Measurements from ENCODE around the gene EPO.
A peak's percentile ranks its signal among the peaks of the same experiment; 100 is the strongest.
"Not testable (repeated sequence)": the region's sequence is repeated elsewhere in the genome, so short reads cannot be mapped to it uniquely, and the experiment has no call there.

EPO gene

DNA sequence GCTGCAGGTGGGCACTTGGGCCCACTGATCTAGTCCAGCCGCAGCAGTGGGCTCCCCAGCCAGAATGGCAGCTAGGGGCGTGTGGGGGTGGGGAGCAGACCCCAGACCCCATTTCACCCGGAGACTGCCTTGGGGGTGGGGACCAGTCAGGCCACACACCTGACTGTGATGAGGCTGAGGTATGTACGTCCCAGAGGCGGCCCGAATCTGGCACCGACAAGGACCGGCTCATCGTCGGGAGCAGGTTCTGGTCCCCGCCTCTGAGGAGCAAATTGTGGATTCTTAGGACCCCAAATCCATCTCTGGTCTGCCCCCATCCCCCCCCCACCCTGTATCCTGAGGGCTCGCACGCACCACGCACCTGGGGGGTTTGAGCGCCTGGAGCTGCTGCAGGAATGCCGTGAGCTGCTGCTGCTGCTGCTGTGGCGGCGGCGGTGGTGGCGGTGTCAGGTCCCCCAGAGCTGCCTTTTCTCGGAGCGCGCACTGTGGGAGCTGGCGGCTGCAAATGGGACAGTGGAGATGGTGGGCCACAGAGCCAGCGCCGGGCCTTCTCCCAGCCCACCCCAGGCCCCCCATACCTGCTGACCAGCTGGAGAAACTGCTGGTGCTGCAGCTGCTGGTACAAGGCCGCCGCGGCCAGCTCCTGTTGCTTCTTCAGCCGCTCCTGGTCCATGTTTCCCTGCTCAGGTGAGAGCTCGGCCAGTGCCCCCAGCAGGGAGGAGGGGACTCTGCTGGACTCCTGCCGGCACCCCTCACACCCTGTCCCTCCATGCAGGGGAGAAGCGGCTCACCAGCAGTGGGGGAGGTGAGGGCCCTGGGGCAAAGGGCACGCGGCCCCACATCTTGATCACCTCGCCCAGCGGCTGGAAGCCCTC, 36.4 kb upstream of the EPO start:
- DNase-seq, result no peak

DNA sequence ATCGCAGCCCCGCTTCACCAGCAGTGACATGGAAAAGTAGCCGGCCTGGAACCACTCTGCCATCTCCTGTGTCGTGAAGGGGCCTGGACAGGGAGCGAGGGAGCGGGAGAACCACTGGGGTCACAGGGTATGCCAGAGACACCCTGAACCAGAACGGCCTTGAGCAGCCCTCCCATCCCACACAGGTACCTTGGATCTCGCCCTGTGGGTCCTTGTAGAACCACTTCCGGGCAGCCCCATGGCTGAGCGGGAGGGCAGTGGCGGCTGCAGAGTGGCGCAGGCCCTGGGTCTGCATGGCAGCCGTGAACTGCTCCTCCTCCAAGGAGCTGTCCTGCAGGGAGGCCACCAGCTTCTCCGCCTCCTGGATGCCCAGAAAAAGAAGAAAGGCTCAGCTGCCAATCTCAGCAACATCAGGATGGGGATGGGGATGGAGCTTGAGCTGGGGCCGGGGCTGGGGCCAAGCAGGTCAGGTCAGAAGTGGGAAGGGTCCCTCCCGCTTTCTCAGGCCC, 35.7 kb upstream of the EPO start:
- DNase-seq, result no peak

DNA sequence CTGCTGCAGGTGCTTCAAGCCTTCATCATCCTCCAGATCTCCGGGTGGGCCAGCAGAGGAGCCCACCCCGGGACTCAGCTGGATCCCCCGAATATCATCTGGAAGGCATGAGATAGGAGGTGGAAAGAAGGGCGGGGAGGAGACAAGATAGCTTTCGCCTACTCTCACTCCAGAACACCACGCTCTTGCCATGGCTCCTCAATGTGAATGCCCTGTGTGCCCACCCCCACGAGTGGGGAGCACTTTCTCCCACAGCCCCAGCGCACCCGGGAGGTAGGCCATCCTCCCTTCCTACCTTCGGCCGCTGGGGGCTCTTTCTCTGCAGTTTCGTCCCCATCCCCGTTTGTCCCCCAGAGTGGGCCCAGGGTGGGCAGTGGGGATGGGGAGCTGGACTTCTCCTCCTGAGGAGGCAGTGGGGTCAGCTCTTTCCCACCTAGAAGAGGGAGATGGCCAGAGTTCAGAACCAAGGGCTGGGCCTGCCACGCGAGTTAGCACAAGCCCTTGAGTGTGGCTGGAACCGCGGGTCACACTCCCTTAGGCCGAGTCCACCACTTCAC, 35.1 kb upstream of the EPO start:
- no peak for DNase-seq

DNA sequence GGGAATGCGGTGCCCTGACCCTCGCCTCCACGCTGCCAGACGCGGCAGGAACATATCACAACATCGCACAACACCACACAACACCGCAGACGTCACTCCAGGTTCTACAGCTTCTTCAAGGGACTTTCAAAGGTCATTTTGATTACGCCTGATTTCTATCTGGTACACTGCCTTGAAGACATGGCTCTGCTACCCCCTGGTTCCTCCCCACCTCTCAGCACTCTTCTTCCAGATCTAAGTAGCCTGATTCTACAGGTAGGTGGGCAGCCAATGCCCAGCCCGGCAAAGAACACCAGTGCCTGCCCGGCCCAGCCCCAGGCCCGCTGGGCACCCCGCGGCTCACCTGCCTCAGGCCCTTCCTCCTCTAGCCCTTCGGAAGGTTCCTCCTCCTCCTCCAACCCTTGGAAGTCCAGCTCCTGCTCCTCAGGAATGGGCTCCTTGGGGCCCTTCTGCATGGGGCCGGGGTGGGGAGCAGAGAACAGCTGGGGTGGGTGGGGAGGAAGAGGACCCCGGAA, 34.6 kb upstream of the EPO start:
- no peak for DNase-seq

DNA sequence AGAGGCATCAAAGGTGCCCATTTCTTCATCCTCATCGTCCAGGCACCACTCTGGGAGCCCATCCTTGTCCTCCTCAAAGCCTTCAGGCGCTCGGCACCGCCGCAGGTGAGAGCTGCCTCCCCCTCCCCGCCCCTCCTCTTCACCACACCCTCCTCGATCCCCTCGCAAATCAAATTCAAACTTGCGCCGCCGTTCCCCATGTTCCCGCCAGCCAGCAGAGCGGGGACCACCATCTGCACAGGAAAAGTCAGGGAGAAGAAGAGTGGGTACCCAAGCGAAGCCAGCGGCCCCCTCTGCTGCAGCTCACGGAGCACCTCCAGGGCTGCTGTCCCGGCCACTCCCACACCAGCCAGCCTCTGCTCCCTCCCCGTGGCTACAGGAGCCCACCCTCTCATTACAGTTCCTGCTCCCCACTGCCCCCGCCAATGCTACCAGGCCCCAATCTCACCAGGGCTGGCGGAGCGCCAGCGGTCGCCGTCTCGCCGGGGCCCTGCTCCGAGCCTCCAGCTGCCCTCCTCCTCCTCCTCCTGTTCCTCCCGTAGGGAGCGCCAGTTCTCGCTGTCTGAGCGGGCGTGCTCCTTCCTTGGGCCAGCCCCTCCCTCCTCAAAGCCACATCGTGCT, 34.0 kb upstream of the EPO start:
- DNase-seq, result no peak

DNA sequence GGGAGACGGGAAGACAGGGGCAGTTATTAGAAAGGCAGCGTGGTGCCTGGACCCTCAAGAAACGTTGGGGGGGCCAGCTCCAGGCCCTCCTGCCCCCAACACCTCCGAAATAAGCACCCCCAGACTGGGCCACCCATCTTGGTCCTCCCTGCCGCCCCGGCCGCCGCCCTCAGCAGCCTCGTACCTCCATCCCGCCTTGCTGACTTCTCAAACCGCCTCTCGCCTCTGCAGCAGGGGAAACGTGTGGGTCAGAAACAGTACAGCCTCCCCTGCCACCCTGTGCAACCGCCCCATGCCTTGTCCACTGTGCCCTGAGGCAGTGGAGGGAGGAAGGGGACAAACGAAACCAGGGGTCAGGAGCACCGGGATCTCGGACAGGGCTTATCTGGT, 33.5 kb upstream of the EPO start:
- DNase-seq, result no peak

DNA sequence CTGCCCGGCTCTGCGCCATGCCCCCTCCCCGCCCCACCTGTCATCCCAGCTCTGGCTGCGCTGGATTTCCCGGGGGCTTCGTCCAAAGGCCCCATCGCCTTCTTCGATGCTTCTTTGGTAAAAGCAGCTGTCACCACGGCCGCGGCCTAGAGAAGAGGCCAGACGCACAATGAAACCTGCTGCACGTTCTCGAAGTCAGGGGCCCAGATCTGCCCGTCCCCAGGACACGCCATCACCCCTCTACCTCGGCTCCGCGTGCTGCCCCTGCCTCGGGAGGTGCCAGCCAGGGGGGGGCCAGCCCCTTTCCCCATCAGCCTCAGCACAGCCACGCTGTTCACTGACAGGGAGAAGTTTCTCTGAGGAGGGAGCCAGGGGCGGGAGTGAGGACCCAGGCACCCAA, 33.0 kb upstream of the EPO start:
- no peak for DNase-seq

DNA sequence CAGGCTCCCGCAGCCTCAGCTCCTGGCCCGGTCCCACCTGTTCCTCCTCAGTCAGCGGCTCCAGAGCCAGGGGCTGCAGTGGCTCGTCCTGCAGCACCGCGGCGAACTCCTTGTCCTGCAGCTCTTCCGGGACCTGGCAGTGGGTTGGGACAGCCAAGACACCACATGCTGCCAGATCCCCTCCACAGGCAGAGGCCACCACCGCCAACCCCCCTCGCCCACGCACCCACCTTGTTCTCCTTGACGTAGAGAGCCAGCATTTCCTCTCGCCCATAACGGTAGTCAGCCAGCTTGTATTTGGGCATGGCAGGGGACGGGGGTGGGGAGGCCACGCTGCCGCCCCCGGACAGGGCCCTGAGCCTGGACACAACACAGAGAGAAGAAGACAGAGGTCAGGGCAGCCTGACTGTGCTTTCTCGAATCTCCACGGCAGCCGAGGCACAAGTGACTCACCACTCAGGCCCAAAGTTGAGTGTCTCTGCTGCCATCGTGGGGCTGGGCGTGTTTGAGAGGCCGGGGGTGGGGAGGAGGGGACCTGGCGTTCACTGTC, 32.4 kb upstream of the EPO start:
- no peak for DNase-seq

DNA sequence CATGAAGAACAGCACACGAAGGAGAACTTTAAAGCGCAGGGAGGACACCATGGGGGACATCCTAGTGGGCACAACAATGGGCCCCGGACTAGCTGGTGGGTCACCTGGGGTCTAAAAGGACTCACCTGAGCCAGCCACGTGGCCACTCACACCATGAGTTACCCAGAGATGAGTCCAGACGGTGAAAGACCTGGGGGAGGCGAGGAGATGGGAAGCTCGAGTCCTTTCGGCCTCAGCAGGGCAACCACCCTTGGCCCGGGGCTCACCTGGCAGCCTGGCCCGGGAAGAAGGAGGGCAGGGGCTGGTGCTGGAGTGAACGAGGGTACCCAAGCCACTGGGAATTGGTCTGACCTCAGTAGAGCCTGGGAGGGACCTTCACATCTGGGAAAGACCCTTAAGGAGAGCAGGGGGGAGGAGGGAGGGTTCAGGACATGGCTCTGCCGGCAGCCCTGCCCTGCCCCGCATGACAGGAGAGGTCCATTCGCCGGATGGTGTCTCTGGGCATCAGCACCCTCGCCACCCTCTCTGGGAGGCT, 31.9 kb upstream of the EPO start:
- DNase-seq, result no peak

DNA sequence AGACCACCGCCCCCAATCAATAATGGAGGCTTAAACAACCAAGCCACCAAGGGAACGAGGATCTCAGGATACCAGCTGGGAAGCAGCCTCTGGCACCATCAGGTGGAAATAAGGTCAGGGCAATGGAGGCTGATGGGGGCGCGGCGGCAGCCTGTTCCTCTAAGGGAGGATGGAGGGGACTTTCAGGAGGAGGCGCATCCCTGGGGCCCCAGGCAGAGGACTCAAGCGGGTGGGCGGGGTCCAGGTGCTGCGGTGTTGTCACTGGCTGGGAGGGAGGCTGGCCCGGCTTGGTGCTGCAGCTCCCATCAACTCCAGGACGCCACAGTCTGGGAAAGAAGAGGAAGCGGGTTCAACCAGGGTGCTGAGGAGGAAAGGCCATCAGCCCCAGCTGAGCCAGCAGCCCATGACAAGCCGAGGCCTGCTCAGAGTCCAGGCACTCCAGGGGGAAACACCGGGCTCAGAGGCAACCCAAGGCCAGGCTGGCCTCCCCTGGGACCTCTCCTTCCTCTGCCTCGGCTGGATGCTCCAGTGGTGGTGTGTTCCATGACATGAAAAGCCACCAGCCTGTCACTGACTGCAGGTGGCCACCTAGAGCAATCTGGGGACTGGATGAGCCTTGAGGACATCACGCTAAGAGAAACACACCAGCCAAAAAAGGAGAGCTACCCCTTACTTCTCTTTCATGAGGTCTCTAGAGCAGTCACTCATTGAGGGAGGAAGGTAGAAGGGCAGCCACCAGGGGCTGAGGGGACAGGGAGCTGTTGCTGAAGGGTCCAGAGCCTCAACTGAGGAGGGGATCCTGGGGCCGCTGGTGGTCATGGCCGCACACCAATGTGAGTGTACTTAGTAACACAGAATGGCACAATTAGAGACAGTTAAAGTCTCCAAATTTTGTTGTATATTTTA, 30.8 kb upstream of the EPO start:
- DNase-seq, result no peak

DNA sequence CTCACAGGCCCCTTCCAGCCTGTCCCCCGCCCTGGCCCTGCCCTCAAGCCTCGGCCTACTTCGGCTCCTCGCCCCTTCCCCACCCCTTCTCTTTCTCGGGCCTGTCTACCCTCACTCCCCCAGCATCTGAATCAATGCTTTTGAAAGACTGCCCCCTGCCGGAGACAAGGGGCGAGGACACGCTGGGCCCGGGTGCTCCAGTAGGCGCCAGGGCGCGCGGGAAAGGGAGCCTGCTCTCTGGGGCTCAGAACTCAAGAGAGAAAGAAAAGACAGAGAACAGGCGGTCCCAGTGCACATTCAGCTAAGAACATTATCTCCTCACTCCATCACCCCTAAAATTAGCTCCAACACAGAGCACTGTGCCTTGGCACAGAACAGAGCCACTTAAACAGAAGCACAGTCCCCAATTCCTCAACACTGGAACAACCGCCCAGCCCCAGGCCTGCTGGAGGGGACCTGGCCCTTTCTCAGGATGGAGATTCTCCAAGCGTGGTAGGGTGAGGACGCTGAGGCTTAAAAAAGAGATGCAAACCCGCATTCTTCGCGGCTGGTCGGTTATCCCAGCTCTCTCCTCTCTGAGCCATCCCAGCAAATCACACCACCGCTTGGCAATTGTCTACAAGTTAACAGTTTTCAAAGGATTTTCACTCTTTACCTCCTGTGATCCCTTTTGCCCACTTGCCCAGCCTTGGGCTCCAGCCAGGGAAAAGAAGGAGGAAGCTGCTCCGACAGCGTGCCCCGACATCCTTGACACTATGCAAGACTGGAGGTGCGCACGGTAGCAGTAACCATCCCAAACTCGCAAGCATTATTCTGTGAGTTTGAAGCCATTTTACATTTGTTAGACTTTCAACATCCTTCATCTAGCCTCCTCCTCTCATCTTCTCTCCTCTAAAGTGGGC, 28.3 kb upstream of the EPO start:
- DNase-seq, result peak; percentile 93

DNA sequence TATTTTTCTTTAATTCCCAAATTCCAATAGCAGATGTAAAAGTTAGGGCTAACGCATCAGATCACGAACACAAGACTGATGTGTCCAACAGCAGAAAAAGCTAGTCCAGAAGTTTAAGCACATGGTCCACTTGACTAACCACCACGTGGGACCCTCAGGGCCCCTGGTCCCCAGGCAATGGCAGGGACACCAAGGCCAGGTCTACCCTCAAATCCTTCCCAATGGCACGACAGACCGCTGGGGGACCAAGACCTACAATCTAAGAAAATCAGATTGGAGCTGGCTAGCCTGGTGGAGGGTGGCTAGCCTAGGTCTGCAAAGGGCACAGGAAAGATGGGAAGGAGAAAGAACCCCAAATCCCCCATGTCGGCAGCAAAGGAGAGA, 27.7 kb upstream of the EPO start:
- DNase-seq, result no peak

DNA sequence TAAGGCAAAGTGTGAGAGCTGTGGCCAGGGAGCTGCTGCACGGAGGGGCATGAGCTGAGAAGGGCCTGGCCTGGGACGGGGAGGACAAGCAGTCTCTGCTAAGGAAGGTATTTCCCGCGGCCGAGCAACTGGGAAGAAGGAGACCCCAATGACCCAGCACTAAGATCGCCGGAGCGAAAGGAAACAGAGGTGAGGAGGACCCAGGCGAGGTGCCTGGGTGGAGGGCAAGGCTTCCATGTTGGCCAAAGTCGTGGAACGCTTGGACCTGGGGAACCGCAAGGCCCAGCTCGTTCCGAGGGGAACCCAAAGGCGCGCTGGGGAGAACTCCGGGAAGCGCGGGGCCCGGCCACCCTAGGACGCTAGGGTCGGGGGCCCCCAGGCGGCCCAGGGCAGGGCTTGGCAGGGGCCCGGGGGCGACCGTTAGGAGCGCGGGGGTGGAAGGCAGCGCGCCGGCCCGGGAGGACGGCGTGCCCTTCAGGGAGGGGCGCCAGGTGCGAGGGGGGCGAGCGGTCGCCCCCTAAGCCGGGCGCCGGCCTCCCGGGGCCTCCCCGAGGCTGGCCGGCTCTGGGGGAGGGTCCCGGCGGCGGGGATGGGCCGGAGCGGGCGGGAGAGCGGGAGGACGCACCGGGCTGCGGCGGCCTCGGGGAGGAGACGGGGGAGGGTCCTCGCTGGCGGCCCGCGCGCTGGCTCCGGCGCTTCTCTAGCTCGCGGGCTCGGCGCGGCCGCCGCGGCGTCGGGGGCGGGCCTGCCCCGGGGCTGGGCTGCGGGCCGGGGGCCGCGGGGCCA, 26.8 kb upstream of the EPO start:
- peak; percentile 25 for DNase-seq

DNA sequence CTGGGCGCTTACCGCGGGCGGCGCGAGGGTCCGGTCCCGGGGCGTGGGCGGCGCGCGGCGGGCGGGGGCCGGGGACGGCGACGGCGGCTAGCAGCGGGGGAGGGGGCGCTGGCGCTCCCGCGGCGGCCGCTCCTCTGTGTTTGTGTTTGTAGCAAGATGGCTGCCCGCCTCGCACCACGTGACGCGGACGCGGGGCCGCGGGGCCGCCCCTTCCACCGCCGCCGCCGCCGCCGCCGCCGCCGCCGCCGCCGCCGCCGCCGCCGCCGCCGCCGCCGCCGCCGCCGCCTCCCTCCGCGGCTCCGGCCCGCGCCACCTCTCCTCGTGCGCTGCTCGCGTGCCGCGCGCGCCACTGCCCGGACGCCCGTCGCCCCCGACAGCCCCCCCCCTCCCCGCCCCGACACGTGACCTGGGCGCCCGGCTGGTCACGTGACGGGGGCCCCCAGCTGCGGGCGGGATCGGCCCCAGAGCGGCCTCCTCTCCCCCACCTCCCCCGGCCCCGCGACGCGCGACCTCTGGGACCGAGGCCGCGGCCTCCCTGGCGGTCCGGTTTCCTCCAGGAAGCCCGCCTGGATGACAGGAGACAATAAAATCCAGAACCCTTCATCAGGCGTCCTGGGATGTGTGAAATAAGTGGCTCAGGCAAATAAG, 26.0 kb upstream of the EPO start, which contains the start of gene GIGYF1:
Gene GIGYF1 (minus strand): TSS at position 153 of the 648 bp plus-strand sequence. CDS start 6,012 bp downstream, outside the sequence.
- peak; percentile 86 for DNase-seq

DNA sequence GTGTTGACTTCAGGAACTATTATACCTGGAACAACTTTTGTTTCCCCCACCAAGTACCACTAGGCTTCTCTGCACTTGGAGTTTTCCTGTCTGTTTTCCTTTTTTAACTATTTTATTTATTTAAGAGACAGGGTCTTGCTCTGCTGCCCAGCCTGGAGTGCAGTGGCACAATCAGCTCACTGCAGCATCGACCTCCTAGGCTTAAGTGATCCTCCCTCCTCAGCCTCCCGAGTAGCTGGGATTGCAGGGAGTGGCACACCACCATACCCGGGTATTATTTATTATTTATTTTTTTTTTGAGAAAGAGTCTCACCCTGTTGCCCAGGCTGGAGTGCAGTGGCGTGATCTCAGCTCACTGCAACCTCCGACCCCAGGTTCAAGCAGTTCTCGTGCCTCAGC, 24.1 kb upstream of the EPO start:
- DNase-seq, result no peak

DNA sequence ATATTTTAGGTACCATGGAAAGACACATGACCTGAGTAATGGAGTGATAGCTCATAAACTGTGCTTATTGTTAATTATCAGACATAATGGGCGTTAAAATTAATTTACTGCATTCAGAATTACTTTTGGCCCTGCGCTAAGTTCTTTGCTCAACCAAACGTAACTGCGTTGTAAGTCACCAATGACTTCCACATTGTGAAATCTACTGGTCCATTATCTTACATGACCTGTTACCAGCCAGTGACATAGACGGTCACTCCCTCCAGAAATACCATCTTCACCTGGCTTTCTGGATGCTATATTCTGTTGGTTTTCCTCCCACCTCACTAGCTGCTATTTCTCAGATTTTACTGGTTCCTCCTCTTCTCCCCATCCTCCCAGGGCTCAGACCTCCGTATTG, 21.2 kb upstream of the EPO start:
- no peak for DNase-seq

DNA sequence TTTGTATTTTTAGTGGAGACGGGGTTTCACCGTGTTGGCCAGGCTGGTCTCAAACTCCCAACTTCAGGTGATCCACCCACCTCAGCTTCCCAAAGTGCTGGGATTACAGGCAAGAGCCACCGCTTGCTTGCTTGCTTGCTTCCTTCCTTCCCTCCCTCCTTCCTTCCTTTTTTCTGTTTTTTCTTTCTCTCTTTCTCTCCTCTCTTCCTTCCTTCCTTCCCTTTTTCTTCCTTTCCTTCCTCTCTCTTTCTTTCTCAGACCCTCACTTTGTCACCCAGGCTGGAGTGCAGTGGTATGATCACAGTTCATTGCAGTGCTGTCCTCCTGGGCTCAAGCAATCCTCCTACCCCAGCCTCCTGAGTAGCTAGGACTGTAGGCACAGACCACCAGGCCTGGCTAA, 19.2 kb upstream of the EPO start:
- DNase-seq, result not testable (repeated sequence)

DNA sequence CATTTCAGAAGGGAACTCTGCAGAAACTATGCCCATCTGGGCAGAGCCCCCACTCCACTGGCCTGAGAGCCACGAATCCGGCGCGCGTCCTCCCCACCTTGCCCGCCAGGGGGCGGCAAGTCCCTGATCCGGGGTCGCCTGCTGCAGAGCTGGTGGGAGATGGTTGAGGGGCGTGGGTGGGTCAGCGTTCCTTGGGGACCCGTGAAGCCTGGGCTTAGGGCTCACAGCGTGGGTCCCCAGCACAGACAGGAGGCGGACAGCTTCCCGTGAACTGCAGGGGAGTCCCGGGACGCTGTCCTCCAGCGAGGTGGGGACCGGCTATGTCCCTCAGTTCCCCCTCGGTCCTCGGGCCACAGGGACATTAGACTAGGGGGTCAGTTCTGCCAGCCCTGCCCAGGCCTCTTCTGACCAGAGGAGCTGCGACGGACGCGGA, 14.9 kb upstream of the EPO start:
- peak; percentile 88 for DNase-seq

All from hematopoietic multipotent progenitor cell treated with erythropoietin and hydrocortisone succinate and interleukin-3 and kit ligand, for 4 days (in vitro differentiated cells).